HG02623 (cell line): Measurements from ENCODE around the gene TRMT2A.

ENCODE experiments used
- ATAC-seq: cut with Tn5 transposase; IDR thresholded peaks from one replicate; pipeline ENCODE4 v1.9.1; 2021; ENCODE audit warnings: moderate library complexity; ENCODE audit not compliant: unreplicated experiment

TRMT2A gene

GRCh38 chr22:20123366-20124082 lies 6.5 kb upstream of the TRMT2A start:
- no peak for ATAC-seq

DNA sequence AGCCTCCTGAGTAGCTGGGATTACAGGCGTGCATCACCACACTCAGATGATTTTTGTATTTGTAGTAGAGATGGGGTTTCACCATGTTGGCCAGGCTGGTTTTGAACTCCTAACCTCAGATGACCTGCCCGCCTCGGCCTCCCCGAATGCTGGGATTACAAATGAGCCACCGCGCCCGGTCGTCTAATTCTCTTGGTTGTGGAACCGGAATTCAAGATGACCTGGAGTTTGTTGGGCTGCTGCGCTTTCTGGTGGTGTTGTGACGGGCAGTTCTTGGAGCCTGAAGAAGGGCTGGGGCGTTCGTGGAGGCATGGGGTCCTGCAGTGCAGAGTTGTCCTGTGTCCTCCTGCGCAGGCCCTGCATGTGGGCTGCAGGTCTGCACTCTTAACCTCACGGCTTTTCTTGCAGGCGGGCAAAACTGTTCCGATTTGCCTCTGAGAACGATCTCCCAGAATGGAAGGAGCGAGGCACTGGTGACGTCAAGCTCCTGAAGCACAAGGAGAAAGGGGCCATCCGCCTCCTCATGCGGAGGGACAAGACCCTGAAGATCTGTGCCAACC lies 4.9 kb upstream of the TRMT2A start:
- no peak for ATAC-seq

GRCh38 chr22:20118300-20119020 lies 1.4 kb upstream of the TRMT2A start:
- no peak for ATAC-seq

- ATAC-seq = peak; percentile 16
Measured at GRCh38 chr22:20117633-20118299, 740 bp upstream of the TRMT2A start.

DNA sequence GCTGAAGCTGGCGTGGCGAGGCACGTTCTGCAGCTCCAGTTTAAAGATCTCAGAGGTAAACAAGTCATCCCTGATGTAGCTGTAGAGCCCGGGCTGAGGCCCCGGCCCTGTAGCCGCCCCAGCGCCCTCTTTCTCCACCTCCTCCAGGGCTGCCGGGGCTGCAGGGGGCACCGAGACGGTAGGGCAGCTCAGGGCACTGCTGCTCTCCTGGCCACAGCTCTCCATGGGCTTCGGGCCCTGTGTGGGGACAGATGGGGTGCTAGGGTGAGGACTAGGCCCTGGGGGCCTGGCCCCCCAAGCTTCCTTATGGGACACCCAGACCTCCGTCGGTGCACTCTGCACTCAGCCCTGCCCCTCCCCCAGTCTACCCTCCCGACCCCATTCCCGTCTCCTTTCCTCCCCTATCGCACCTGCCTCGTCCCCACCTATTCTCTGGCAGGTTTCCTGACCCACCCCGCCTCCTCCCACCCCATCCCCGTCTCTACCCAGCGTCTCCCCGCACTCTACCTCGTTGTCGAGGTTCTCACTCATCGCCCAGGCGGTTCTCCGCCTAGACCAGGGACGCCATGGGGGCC lies 563 bp downstream of the TRMT2A start:
- ATAC-seq = no peak

- ATAC-seq = no peak
Measured at GRCh38 chr22:20115691-20116375, 1.2 kb downstream of the TRMT2A start, which contains the start of gene RANBP1. RANBP1 (plus strand) TSS chr22:20116104; CDS start chr22:20116185, 81 bp downstream.

GRCh38 chr22:20114506-20115475 lies 2.2 kb downstream of the TRMT2A start:
- no peak for ATAC-seq

DNA sequence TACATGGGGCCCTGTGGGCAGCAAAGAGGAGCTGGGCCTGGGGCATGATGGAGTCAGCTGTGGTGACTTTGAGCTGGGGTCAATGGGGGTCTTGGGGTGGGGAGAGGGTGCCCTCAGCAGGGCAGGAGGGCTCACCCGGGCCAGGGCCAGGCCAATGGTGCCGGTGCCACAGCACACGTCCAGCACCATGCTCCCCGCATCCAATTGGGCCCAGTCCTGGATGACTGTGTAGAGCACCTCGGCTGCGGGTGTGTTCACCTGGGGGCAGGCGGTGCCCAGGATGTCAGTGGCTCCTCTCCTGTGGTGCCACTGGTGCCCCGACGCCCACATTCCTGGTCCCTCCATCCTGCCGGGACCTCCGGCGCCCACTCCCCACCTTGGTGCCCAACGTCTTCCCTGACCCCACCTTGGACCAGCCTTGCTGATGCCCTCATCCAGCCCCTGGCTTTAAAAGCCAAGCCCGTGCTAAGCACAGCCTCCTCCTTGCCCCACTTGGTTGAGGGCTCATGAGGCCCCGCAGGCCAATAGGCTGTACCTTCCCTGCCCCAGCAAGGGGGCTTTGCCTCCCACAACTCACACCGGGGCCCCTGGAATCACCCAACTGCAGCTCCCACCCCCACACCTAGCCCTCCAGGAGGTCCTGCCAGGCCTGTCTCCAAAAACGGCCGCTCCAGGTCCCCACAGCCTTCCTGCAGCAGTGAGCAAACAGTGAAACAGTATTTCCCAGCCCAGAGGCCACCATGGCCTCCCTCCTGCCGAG lies 3.3 kb downstream of the TRMT2A start:
- ATAC-seq = no peak

GRCh38 chr22:20112623-20113511 lies 4.2 kb downstream of the TRMT2A start:
- ATAC-seq = no peak

DNA sequence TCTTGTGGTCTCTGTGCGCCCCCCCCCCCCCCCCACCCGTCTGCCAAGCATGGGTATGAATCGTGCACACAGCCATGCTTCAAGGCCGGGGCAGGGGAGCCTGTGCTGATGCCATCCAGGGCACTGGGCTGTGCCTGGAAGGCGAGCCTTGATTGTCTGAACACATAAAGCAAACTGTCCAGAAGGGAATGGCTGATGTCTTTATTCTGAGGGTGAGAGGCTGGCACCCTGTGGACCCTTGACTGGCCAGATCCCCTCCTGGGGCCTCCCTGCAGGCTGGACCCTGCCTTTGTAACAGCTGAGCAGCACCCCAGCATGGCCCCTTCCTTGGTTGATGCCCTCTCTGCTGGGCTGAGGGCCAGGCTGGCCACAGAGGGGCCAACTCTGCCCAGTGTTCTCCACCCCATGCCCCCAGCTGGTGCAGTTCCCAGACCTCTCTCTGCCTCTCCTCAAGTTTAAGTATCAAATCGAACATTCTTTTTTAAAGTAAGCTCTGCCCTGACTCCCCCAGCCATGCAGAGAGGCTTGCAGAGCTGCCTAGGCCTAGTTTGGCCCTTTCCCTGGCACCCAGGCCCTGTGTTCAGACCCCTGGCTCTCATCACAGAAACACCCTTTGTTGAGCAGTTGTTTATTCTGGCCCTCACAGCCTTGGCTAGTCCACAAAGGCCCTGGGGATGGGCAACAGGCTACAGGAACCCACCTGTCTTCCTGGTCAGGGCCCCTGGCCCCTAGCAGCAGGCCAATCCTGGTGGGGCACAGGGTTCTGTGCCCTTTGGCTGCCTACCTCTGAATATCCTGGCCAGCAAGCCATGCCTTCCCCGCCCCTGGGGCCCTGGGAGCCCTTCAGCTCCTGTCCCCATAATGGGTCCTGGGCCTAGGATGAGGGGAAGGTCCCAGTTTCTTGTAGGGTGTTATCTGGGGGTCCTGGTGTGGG lies 5.1 kb downstream of the TRMT2A start:
- ATAC-seq = no peak

DNA sequence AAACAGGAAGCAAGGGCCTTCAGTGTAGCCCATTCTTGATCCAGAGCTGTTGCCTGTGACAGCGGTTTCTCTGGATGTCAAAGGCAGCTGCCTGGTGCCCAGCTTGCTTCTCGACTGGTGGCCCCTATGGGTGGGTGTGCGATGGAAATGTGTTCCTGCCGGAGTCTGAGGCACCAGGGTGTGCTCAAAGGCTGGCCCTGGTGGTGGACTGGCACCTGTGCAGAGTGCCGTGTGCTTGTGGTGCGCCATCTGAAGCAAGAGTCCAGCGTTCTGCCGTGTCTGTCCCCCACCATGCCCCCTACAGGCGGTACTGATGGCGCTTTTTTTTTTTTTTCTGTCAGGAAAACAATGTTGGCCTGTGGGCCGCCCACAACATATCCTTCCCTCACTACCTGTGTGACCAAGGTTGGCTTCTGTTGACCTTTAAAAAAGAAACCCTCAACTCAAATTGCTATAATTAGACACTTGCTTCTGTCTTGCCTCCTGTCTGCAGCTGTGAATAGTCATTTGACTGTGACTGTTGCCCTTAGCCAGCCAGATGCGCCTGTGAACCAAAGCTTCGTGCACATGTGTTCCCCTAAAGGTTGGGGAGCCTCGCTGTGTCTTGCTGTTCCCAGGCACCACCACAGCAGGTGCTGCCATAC lies 5.9 kb downstream of the TRMT2A start:
- ATAC-seq = no peak

- ATAC-seq = no peak
Measured at GRCh38 chr22:20110359-20110985, 6.6 kb downstream of the TRMT2A start.

DNA sequence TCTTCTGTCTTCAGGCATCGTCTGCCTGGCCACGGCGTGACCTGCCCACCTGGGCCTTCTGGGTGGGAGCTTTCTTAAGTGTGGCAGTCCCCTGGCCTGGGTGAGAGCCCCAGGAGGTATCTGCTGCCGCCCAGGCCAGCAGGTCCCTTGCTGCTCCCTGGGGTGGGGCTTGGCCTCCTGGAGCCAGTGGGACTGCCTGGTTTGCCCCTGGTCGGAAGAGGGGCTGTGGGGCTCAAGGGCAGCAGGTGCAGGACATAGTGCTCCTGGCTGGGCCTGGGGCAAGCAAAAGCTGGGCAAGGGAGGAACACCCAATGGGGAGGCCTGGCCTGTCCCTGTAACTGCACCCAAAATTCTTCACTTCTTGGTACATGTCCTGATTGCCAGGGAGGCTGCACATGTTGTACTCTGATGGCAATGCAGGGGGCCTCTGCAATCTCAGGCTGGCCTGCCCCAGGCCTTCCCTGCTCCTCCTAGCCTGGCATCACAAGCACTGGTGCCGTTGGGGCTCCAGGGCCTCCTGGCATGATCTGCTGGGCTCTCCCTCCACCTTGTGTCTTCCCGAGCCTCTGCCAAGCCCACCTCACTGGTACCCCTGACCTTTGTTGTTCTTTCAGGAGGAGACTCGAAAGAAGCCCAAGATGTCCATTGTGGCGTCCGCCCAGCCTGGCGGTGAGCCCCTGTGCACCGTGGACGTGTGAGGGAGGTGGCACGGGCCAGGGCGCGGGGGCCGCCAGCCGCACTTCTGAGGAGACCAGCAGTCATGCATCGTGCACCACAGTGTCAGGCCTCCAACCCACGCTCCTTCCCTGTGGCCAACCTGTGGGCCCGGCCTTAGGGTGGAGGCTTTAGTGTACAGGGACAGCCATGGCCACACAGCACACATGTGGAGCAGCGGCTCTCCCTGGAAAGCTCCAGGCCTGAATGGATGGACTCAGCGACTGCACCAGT lies 7.3 kb downstream of the TRMT2A start:
- ATAC-seq = no peak

GRCh38 chr22:20108757-20109230 lies 8.2 kb downstream of the TRMT2A start:
- no peak for ATAC-seq
